GM08714 (cell line): ENCODE measurements around the gene PIP4K2C.
"Not testable (repeated sequence)": the region's sequence is repeated elsewhere in the genome, so short reads cannot be mapped to it uniquely, and the experiment has no call there.

ENCODE experiments used
- H3K4me3 ChIP-seq: fragments of 200-500 bp; sonication (Bioruptor generic); 2 replicates; pipeline ENCODE4 v1.5.1; 2014; ENCODE audit warnings: mild to moderate bottlenecking, low read length, inconsistent platforms
- ZNF274 ChIP-seq: IDR thresholded peaks from 2 replicates; pipeline ENCODE4 v1.6.1; 2012; ENCODE audit warnings: mild to moderate bottlenecking, low read depth, low read length

Gene PIP4K2C

DNA sequence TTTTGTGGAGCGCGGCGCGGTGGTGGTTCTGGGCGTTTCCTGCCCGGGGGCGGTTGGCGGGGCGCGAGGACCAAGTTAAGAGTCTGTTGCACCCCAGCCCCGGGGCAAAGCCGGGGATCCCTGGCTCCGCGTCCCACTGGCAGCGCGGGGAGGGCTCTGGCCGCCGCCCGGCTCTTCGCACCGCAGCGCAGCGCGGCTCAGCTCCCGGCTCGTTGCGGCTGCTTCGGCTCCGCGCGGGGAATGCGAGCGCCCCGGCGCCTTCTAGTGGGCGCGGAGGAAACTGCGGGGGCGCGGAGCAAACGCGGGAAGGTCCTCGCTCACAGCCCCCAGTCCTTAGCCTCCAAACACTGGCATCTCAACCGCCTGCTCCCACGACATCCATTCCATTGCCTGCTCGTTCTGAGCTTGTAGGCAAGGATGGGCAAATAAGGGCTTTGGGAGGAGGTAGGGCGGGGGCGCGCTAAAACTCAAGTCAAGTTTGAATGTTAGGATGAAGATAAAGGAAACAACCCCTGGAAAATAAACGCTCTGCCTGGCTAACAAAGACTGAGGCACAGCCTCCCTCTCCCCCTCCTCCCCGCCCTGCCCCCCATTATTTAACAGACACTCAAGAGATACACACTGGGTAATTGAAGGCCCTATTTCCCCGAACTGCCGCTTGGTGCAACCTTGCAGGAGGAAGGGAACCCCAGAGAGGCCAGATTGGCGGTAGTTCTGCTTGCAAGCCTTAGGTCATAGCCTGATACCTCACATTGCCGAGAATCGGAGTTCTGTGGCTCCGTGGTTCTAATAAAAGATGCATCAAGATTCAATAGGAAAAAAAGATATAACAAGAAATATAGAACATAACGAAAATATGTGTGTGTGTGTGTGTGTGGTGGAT lies 42.2 kb downstream of the PIP4K2C start, which contains the start of gene B4GALNT1:
Gene B4GALNT1 (minus strand): TSS at position 244 of the 883 bp plus-strand sequence. CDS start 1,069 bp downstream, outside the sequence.
- H3K4me3 ChIP-seq = peak within 1 kb of the TSS; percentile 65
- TF ChIP-seq ZNF274 = no peak

GRCh38 chr12:57636731-57637130 lies 45.7 kb downstream of the PIP4K2C start:
- not testable (repeated sequence) for H3K4me3 ChIP-seq

DNA sequence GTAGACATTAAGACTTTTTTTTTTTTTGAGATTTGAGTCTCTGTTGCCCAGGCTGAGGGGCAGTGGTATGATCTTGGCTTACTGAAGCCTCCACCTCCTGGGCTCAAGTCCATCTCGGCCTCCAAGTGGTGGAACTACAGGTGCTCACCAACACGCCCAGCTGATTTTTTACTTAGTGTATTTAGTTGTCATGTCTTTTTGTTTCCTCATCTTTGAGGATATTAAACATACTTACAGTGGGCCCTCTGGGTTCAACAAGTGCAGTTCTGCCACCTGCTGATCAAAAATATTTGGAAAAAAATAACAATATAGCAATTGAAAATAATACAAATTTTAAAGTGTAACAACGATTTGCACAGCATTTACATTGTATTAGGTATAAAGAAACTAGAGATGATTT lies 46.4 kb downstream of the PIP4K2C start:
- TF ChIP-seq ZNF274 = no peak

GRCh38 chr12:57638096-57638495 lies 47.1 kb downstream of the PIP4K2C start:
- H3K4me3 ChIP-seq = no peak overlapping the region
- no peak for TF ChIP-seq ZNF274

More for the DNA sequence above, 46.4 kb downstream of the PIP4K2C start:
- no peak overlapping the region for H3K4me3 ChIP-seq

DNA sequence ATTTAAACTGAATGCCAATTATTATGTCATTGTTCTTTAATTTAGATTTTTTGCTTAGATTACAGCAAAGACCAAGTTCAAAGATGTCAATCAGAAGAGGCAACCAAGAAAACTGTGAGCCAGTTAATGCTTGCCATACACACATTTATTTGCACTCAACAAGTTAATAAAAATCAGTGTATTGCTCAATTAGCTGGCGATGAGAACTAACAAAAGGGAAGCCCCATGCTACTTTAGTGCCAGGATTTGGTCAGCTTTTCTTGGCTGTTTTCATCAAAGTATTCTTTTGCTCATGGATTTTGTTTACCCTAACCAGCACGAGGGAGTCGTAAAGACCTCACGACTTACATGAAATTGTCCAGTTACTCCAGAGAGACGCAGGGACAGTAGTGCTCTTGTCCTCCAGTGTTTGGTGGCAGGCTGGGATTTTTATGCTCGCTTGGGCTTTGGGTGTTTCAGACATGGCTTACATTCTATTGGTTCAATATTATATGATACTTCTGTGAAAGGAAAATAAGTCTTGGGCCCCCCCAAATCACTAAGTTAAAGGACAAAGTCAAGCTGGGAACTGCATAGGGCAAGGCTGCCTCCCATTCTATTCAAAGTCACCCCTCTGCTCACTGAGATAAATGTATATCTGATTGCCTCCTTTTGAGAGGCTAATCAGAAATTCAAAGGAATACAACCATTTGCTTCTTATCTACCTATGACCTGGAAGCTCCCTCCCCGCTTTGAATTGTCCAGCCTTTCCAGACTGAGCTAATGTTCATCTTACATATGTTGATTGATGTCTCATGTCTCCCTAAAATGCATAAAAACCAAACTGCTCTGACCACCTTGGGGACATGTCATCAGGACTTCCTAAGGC lies 49.4 kb downstream of the PIP4K2C start:
- no peak for TF ChIP-seq ZNF274
- H3K4me3 ChIP-seq = no peak overlapping the region

- TF ChIP-seq ZNF274 = no peak
- no peak overlapping the region for H3K4me3 ChIP-seq
Measured at GRCh38 chr12:57641699-57642442, 50.9 kb downstream of the PIP4K2C start.

GRCh38 chr12:57645990-57646658 lies 55.1 kb downstream of the PIP4K2C start:
- not testable (repeated sequence) for H3K4me3 ChIP-seq

DNA sequence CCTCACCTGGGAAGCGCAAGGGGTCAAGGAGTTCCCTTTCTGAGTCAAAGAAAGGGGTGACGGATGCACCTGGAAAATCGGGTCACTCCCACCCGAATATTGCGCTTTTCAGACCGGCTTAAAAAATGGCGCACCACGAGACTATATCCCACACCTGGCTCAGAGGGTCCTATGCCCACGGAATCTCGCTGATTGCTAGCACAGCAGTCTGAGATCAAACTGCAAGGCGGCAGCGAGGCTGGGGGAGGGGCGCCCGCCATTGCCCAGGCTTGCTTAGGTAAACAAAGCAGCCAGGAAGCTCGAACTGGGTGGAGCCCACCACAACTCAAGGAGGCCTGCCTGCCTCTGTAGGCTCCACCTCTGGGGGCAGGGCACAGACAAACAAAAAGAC lies 55.7 kb downstream of the PIP4K2C start:
- not testable (repeated sequence) for H3K4me3 ChIP-seq
